ENCODE results near the gene SPTSSA. TPM values are rescaled to one million over a fixed set of nuclear protein-coding genes. Genes with fewer than 3 reads are reported as not detected.

Gene SPTSSA
- total RNA-seq, 2 experiments from 2014 or later, result 1.5 to 1.8 TPM

Other genes starting within 250 kb of the SPTSSA start
- gene EAPP, start 77.5 kb upstream of the SPTSSA start, total RNA-seq, result 10 to 100 TPM; 91.0 to 91.4 TPM
- gene SNX6, start 167.9 kb upstream of the SPTSSA start, total RNA-seq, result 10 to 100 TPM; 51.2 to 53.5 TPM

Measured in CD8-positive, alpha-beta T cell (primary cell).